GM18951 (cell line): Measurements from ENCODE around the gene GCSAM.

Experiments
- POLR2A ChIP-seq: IDR thresholded peaks from 4 replicates; pipeline ENCODE4 v1.6.1; 2011; ENCODE audit warnings: mild to moderate bottlenecking; ENCODE audit not compliant: insufficient read length, insufficient read depth; ENCODE audit errors: extremely low read depth
- in situ Hi-C: fragments of 300-500 bp; cut with MboI; formaldehyde crosslinking; loops from one replicate; pipeline ENCODE4 v1.12.0; 2022; ENCODE audit warnings: low sequenced_read_pairs, mixed read lengths, inconsistent platforms; ENCODE audit not compliant: unreplicated experiment

The GCSAM gene

GRCh38 chr3:112132975-112133448 lies at the start of gene GCSAM:
Gene GCSAM, minus strand, starts transcription at chr3:112133248. Its CDS starts 128 bp downstream, at chr3:112133120.
- peak; percentile 62 for TF ChIP-seq POLR2A
- in situ Hi-C loops, result no loop called here

- TF ChIP-seq POLR2A, result no peak
- in situ Hi-C loops, result no loop called here
Measured at GRCh38 chr3:112175646-112176045, 42.6 kb upstream of the GCSAM start.

- in situ Hi-C loops, result no loop called here
- TF ChIP-seq POLR2A, result no peak
Measured at GRCh38 chr3:112175037-112175436, 42.0 kb upstream of the GCSAM start.

- in situ Hi-C loops, result no loop called here
- TF ChIP-seq POLR2A, result no peak
Measured at GRCh38 chr3:112171144-112171543, 38.1 kb upstream of the GCSAM start.

GRCh38 chr3:112170046-112170445 lies 37.0 kb upstream of the GCSAM start:
- in situ Hi-C loops, result no loop called here
- TF ChIP-seq POLR2A, result no peak

- in situ Hi-C loops, result no loop called here
- TF ChIP-seq POLR2A, result no peak
Measured at GRCh38 chr3:112167758-112168157, 34.7 kb upstream of the GCSAM start.

- in situ Hi-C loops, result loop anchor here (10.0 kb wide), 1 partner anchor 376 kb away; no protein-coding TSS in a partner anchor
- TF ChIP-seq POLR2A, result no peak
Measured at GRCh38 chr3:112149136-112149535, 16.1 kb upstream of the GCSAM start.

GRCh38 chr3:112143689-112144088 lies 10.6 kb upstream of the GCSAM start:
- in situ Hi-C loops, result loop anchor here (10.0 kb wide), 1 partner anchor 381 kb away; no protein-coding TSS in a partner anchor
- no peak for TF ChIP-seq POLR2A

GRCh38 chr3:112143251-112143650 lies 10.2 kb upstream of the GCSAM start:
- TF ChIP-seq POLR2A, result no peak
- in situ Hi-C loops, result loop anchor here (10.0 kb wide), 1 partner anchor 382 kb away; no protein-coding TSS in a partner anchor

- in situ Hi-C loops, result loop anchor here (10.0 kb wide), 1 partner anchor 384 kb away; no protein-coding TSS in a partner anchor
- TF ChIP-seq POLR2A, result no peak
Measured at GRCh38 chr3:112141293-112141692, 8.2 kb upstream of the GCSAM start.

GRCh38 chr3:112140584-112140983 lies 7.5 kb upstream of the GCSAM start:
- in situ Hi-C loops, result loop anchor here (10.0 kb wide), 1 partner anchor 384 kb away; no protein-coding TSS in a partner anchor
- TF ChIP-seq POLR2A, result no peak

GRCh38 chr3:112138219-112138969 lies 5.3 kb upstream of the GCSAM start:
- in situ Hi-C loops, result no loop called here
- TF ChIP-seq POLR2A, result no peak

GRCh38 chr3:112137781-112138180 lies 4.7 kb upstream of the GCSAM start:
- in situ Hi-C loops, result no loop called here
- no peak for TF ChIP-seq POLR2A

GRCh38 chr3:112136959-112137693 lies 4.1 kb upstream of the GCSAM start:
- in situ Hi-C loops, result no loop called here
- no peak for TF ChIP-seq POLR2A

GRCh38 chr3:112136046-112136445 lies 3.0 kb upstream of the GCSAM start:
- no peak for TF ChIP-seq POLR2A
- in situ Hi-C loops, result no loop called here
